Esophagus muscularis mucosa (tissue), 4 donors: Measurements from ENCODE around the gene NACAD.

Experiments used
- CTCF ChIP-seq, 3 experiments: fragments of 200-600 bp in 2 of 3; fragments of 450-650 bp in 1 of 3; sonication (generic) in 2 of 3; IDR thresholded peaks; one replicate each; pipeline ENCODE4 v1.5.1; 2017 to 2019; ENCODE audit warnings: antibody characterized with exemption in 3 of 3, mild to moderate bottlenecking in 2 of 3, moderate library complexity in 1 of 3
- EP300 ChIP-seq: sonication (generic); formaldehyde crosslinking; IDR thresholded peaks from one replicate; pipeline ENCODE4 v1.6.1; 2017; ENCODE audit warnings: antibody characterized with exemption
- POLR2A ChIP-seq: fragments of 450-650 bp; IDR thresholded peaks from one replicate; pipeline ENCODE4 v1.6.1; 2017; ENCODE audit warnings: antibody characterized with exemption, moderate library complexity, mild to moderate bottlenecking, low read depth
- POLR2AphosphoS5 ChIP-seq, 2 donors: sonication (generic); formaldehyde crosslinking; IDR thresholded peaks; one replicate each; pipeline ENCODE4 v1.6.1; 2017; ENCODE audit warnings: antibody characterized with exemption in 2 of 2

- TF ChIP-seq CTCF (IDR thresholded peaks at IDR 0.05) (no peak), POLR2A (no peak), EP300 (no peak), POLR2AphosphoS5 (IDR thresholded peaks at IDR 0.05) (no peak)
Observed at GRCh38 chr7:45035893-45036292, 52.9 kb downstream of the NACAD start.
